Hepatocyte (in vitro differentiated cells): Measurements from ENCODE around the gene SPOCD1. TPM values are rescaled to one million over a fixed set of nuclear protein-coding genes. Genes with fewer than 3 reads are reported as not detected.

ENCODE experiments used
- DNase-seq: peaks from one replicate; pipeline ENCODE4 v3.0.0-alpha.2; 2016; ENCODE audit warnings: low spot score
- H2AFZ ChIP-seq: fragments of 200-600 bp; sonication (generic); 2 replicates; pipeline ENCODE4 v1.6.0; 2016; ENCODE audit warnings: antibody characterized with exemption, mild to moderate bottlenecking
- H3K27ac ChIP-seq: fragments of 200-600 bp; sonication (generic); 2 replicates; pipeline ENCODE4 v1.5.1; 2016; ENCODE audit warnings: mild to moderate bottlenecking
- H3K27me3 ChIP-seq: fragments of 200-600 bp; sonication (generic); 2 replicates; pipeline ENCODE4 v1.6.1; 2016
- H3K36me3 ChIP-seq: fragments of 200-600 bp; sonication (generic); replicated peaks from 2 replicates; pipeline ENCODE4 v1.5.1; 2016; ENCODE audit warnings: low read depth; ENCODE audit not compliant: insufficient read depth
- H3K4me1 ChIP-seq: fragments of 200-600 bp; sonication (generic); 2 replicates; pipeline ENCODE4 v1.5.1; 2016; ENCODE audit warnings: mild to moderate bottlenecking, moderate library complexity; ENCODE audit not compliant: insufficient read depth
- H3K4me2 ChIP-seq: fragments of 200-600 bp; sonication (generic); 2 replicates; pipeline ENCODE4 v1.6.0; 2016
- H3K4me3 ChIP-seq: fragments of 200-600 bp; sonication (generic); 2 replicates; pipeline ENCODE4 v1.5.1; 2016; ENCODE audit warnings: mild to moderate bottlenecking
- H3K79me2 ChIP-seq: fragments of 200-600 bp; sonication (generic); 2 replicates; pipeline ENCODE4 v1.6.0; 2017; ENCODE audit warnings: mild to moderate bottlenecking
- H3K9me2 ChIP-seq: fragments of 200-600 bp; sonication (generic); replicated peaks from 2 replicates; pipeline ENCODE4 v1.6.0; 2017; ENCODE audit warnings: mild to moderate bottlenecking; ENCODE audit not compliant: insufficient read depth
- H3K9me3 ChIP-seq: fragments of 200-600 bp; sonication (generic); 2 replicates; pipeline ENCODE4 v1.5.1; 2016; ENCODE audit warnings: low read depth, mild to moderate bottlenecking
- H4K20me1 ChIP-seq: fragments of 200-600 bp; sonication (generic); 2 replicates; pipeline ENCODE4 v1.6.0; 2016; ENCODE audit warnings: mild to moderate bottlenecking; ENCODE audit not compliant: insufficient read depth, poor library complexity, severe bottlenecking
- CTCF ChIP-seq: fragments of 200-600 bp; sonication (generic); IDR thresholded peaks from 2 replicates; pipeline ENCODE4 v1.5.1; 2016; ENCODE audit warnings: antibody characterized with exemption, mild to moderate bottlenecking; ENCODE audit not compliant: poor library complexity
- EZH2 ChIP-seq: fragments of 200-600 bp; sonication (generic); IDR thresholded peaks from 2 replicates; pipeline ENCODE4 v1.6.1; 2016; ENCODE audit warnings: antibody characterized with exemption, mild to moderate bottlenecking, borderline replicate concordance
- EZH2phosphoT487 ChIP-seq: fragments of 200-600 bp; sonication (generic); IDR thresholded peaks from one replicate; pipeline ENCODE4 v1.6.1; 2018; ENCODE audit warnings: antibody characterized with exemption, mild to moderate bottlenecking, low read depth, moderate library complexity; ENCODE audit not compliant: unreplicated experiment, severe bottlenecking
- WGBS: methylation state at CpG from one replicate; pipeline ENCODE4 v1.1.6; 2016; ENCODE audit warnings: low lambda C conversion rate; ENCODE audit errors: missing lambda C conversion rate; 5-methylcytosine and 5-hydroxymethylcytosine counted together
- polyA plus RNA-seq: library from polyadenylated mRNA; unstranded; fragments of >200 nt; fragmentation: Nextera tagmentation; extraction: Ambion mirVana; gene quantifications from 2 replicates; pipeline ENCODE4 v1.2.1, GENCODE V29; 2016
- total RNA-seq: library from RNA; depleted of rRNA; stranded (reverse); fragments of >200 nt; gene quantifications from 2 replicates; pipeline ENCODE4 v1.2.3, GENCODE V29; 2014

SPOCD1 gene
- total and polyA plus RNA-seq, 2 experiments from 2014 or later: 1.4 to 2.8 TPM

GRCh38 chr1:31837451-31838158 is 21.8 kb upstream of the SPOCD1 start:
- 89% methylated on average over 9 of the region's 9 CpGs for WGBS
- no peak for DNase-seq
- Histone ChIP-seq H3K9me3 (no peaks in the 10 kb centered on the region), H3K9me2 (no peaks in the 10 kb centered on the region), H3K4me2 (no peak overlapping the region), H3K27ac (no peak overlapping the region), H3K4me1 (no peaks in the 10 kb centered on the region), H4K20me1 (no peaks in the 10 kb centered on the region), H2AFZ (no peak overlapping the region), H3K79me2 (no peaks in the 10 kb centered on the region), H3K4me3 (no peak overlapping the region), H3K27me3 (no peaks in the 10 kb centered on the region), H3K36me3 (no peaks in the 10 kb centered on the region)
- TF ChIP-seq CTCF (no peak), EZH2 (no peak), EZH2phosphoT487 (no peak)

GRCh38 chr1:31836638-31837037 is 20.8 kb upstream of the SPOCD1 start:
- Histone ChIP-seq H4K20me1 (no peaks in the 10 kb centered on the region), H3K27ac (no peak overlapping the region), H3K79me2 (no peaks in the 10 kb centered on the region), H3K36me3 (no peaks in the 10 kb centered on the region), H2AFZ (no peak overlapping the region), H3K4me3 (no peak overlapping the region), H3K4me2 (no peak overlapping the region), H3K27me3 (no peaks in the 10 kb centered on the region), H3K9me2 (no peaks in the 10 kb centered on the region), H3K9me3 (no peaks in the 10 kb centered on the region), H3K4me1 (peaks cover 6% of the 10 kb centered on the region)
- no peak for DNase-seq
- TF ChIP-seq EZH2phosphoT487: no peak
- TF ChIP-seq CTCF: no peak
- no peak for TF ChIP-seq EZH2
- 87% methylated on average over 5 of the region's 5 CpGs for WGBS

- no peaks in the 10 kb centered on the region for H4K20me1 ChIP-seq
- WGBS: 88% methylated on average over 3 of the region's 3 CpGs
- no peak for TF ChIP-seq EZH2phosphoT487
- TF ChIP-seq CTCF: no peak
- no peak for TF ChIP-seq EZH2
Observed at GRCh38 chr1:31835415-31835814, 19.6 kb upstream of the SPOCD1 start.

More at GRCh38 chr1:31835415-31835814, 19.6 kb upstream of the SPOCD1 start:
- no peaks in the 10 kb centered on the region for H3K36me3 ChIP-seq
- H3K79me2 ChIP-seq: no peaks in the 10 kb centered on the region
- H3K4me3 ChIP-seq: no peak overlapping the region
- no peak for DNase-seq
- H3K4me2 ChIP-seq: no peak overlapping the region
- H3K4me1 ChIP-seq: peaks cover 6% of the 10 kb centered on the region
- no peak overlapping the region for H3K27ac ChIP-seq
- H3K9me2 ChIP-seq: no peaks in the 10 kb centered on the region
- no peaks in the 10 kb centered on the region for H3K27me3 ChIP-seq
- H2AFZ ChIP-seq: no peak overlapping the region
- no peaks in the 10 kb centered on the region for H3K9me3 ChIP-seq
